GM23338 (cell line): ENCODE results near the gene SH3RF3. TPM values are rescaled to one million over a fixed set of nuclear protein-coding genes. Genes with fewer than 3 reads are reported as not detected.

Source experiments
- ATAC-seq: fragments of 200-7000 bp; cut with Tn5 transposase; 3 replicates; pipeline ENCODE4 v1.9.1; 2020
- DNase-seq: peaks from one replicate; pipeline ENCODE4 v3.0.0-alpha.2; 2015; ENCODE audit warnings: low spot score
- H2AFZ ChIP-seq: fragments of 200-600 bp; sonication (generic); 2 replicates; pipeline ENCODE4 v1.8.0; 2016; ENCODE audit warnings: antibody characterized with exemption, mild to moderate bottlenecking, moderate library complexity
- H3F3A ChIP-seq: fragments of 200-600 bp; sonication (generic); replicated peaks from 2 replicates; pipeline ENCODE4 v1.8.0; 2017; ENCODE audit warnings: antibody characterized with exemption, mixed run types, low read depth
- H3K27ac ChIP-seq: fragments of 200-600 bp; sonication (generic); 2 replicates; pipeline ENCODE4 v1.6.1; 2016; ENCODE audit warnings: low read depth
- H3K27me3 ChIP-seq: fragments of 200-600 bp; sonication (generic); 2 replicates; pipeline ENCODE4 v1.8.0; 2016; ENCODE audit warnings: mild to moderate bottlenecking, mixed run types, moderate library complexity; ENCODE audit not compliant: insufficient read depth
- H3K36me3 ChIP-seq: fragments of 200-600 bp; sonication (generic); 2 replicates; pipeline ENCODE4 v1.8.0; 2016; ENCODE audit warnings: mild to moderate bottlenecking; ENCODE audit not compliant: insufficient read depth
- H3K4me1 ChIP-seq: fragments of 200-600 bp; sonication (generic); 2 replicates; pipeline ENCODE4 v1.8.0; 2016; ENCODE audit warnings: mild to moderate bottlenecking, moderate library complexity; ENCODE audit not compliant: insufficient read depth
- H3K4me2 ChIP-seq: fragments of 200-600 bp; sonication (generic); 2 replicates; pipeline ENCODE4 v1.7.1; 2017; ENCODE audit warnings: mixed run types
- H3K4me3 ChIP-seq: fragments of 200-600 bp; sonication (generic); 2 replicates; pipeline ENCODE4 v1.6.1; 2016; ENCODE audit warnings: mixed run types
- H3K79me2 ChIP-seq: fragments of 200-600 bp; sonication (generic); replicated peaks from 2 replicates; pipeline ENCODE4 v1.8.0; 2017; ENCODE audit warnings: mild to moderate bottlenecking; ENCODE audit not compliant: insufficient read depth
- H3K9me2 ChIP-seq: fragments of 200-600 bp; sonication (generic); 2 replicates; pipeline ENCODE4 v1.8.0; 2017; ENCODE audit not compliant: insufficient read depth
- H4K20me1 ChIP-seq: fragments of 200-600 bp; sonication (generic); replicated peaks from 2 replicates; pipeline ENCODE4 v1.8.0; 2017; ENCODE audit warnings: mild to moderate bottlenecking; ENCODE audit not compliant: insufficient read depth
- H3K27ac Mint-ChIP-seq: 2 replicates; pipeline ENCODE4 v1.8.0; 2020; ENCODE audit warnings: inconsistent platforms, mild to moderate bottlenecking, moderate library complexity, mixed read lengths
- H3K27me3 Mint-ChIP-seq: 3 replicates; pipeline ENCODE4 v1.8.0; 2022; ENCODE audit warnings: low read depth, mild to moderate bottlenecking, moderate library complexity, mixed read lengths, inconsistent platforms; ENCODE audit not compliant: insufficient read depth, poor library complexity
- H3K36me3 Mint-ChIP-seq: 3 replicates; pipeline ENCODE4 v1.8.0; 2021; ENCODE audit warnings: low read depth, mild to moderate bottlenecking, inconsistent platforms, moderate library complexity, mixed read lengths
- H3K4me1 Mint-ChIP-seq: 3 replicates; pipeline ENCODE4 v1.8.0; 2020; ENCODE audit warnings: mild to moderate bottlenecking, inconsistent platforms, mixed read lengths
- H3K4me3 Mint-ChIP-seq: 3 replicates; pipeline ENCODE4 v1.8.0; 2021; ENCODE audit warnings: moderate library complexity, mild to moderate bottlenecking, inconsistent platforms, mixed read lengths
- H3K9me3 Mint-ChIP-seq: 3 replicates; pipeline ENCODE4 v1.8.0; 2020; ENCODE audit warnings: moderate library complexity, mild to moderate bottlenecking, inconsistent platforms, mixed read lengths
- CREB1 ChIP-seq: fragments of 250-450 bp; sonication (Bioruptor Pico); IDR thresholded peaks from 2 replicates; pipeline ENCODE4 v1.5.0; 2020; ENCODE audit warnings: low read depth, mild to moderate bottlenecking, moderate library complexity
- EZH2 ChIP-seq: fragments of 200-600 bp; sonication (generic); IDR thresholded peaks from one replicate; pipeline ENCODE4 v1.8.0; 2017; ENCODE audit warnings: antibody characterized with exemption, mild to moderate bottlenecking, low read depth; ENCODE audit not compliant: unreplicated experiment
- EZH2phosphoT487 ChIP-seq: fragments of 200-600 bp; sonication (generic); IDR thresholded peaks from one replicate; pipeline ENCODE4 v1.8.1; 2018; ENCODE audit warnings: antibody characterized with exemption; ENCODE audit not compliant: unreplicated experiment
- JUNB ChIP-seq: IDR thresholded peaks from one replicate; pipeline ENCODE4 v1.6.1; 2016; ENCODE audit warnings: antibody characterized with exemption; ENCODE audit not compliant: unreplicated experiment
- NANOG ChIP-seq: IDR thresholded peaks from 2 replicates; pipeline ENCODE4 v1.6.1; 2016; ENCODE audit warnings: antibody characterized with exemption, borderline replicate concordance
- POLR2AphosphoS5 ChIP-seq: IDR thresholded peaks from 2 replicates; pipeline ENCODE4 v1.6.1; 2016; ENCODE audit warnings: antibody characterized with exemption, low read depth
- REST ChIP-seq: IDR thresholded peaks from one replicate; pipeline ENCODE4 v1.6.1; 2018; ENCODE audit warnings: antibody characterized with exemption; ENCODE audit not compliant: unreplicated experiment
- STAT1 ChIP-seq: IDR thresholded peaks from one replicate; pipeline ENCODE4 v1.6.1; 2016; ENCODE audit warnings: antibody characterized with exemption; ENCODE audit not compliant: unreplicated experiment
- ZNF114 ChIP-seq: fragments of 250-450 bp; sonication (Bioruptor Pico); IDR thresholded peaks from 2 replicates; pipeline ENCODE4 v1.5.0; 2020; ENCODE audit warnings: mild to moderate bottlenecking, moderate library complexity
- ZNF331 ChIP-seq: fragments of 250-450 bp; sonication (Bioruptor Pico); IDR thresholded peaks from 2 replicates; pipeline ENCODE4 v1.5.0; 2020; ENCODE audit warnings: low read depth, mild to moderate bottlenecking, moderate library complexity
- ZNF462 ChIP-seq: fragments of 250-450 bp; sonication (Bioruptor Pico); IDR thresholded peaks from 2 replicates; pipeline ENCODE4 v1.5.0; 2020; ENCODE audit warnings: mild to moderate bottlenecking, moderate library complexity
- polyA plus RNA-seq: library from polyadenylated mRNA; unstranded; fragments of >200 nt; fragmentation: Nextera tagmentation; extraction: Ambion mirVana; gene quantifications from 2 replicates; pipeline ENCODE4 v1.2.1, GENCODE V29; 2016
- total RNA-seq: library from RNA; depleted of rRNA; stranded (reverse); fragments of >200 nt; shearing (Covaris generic); gene quantifications from 2 replicates; pipeline ENCODE4 v1.2.3, GENCODE V29; 2014
- TF ChIP-seq, protein P1 (sequence below): IDR thresholded peaks from 2 replicates; pipeline ENCODE4 v1.6.1; 2016; ENCODE audit warnings: antibody characterized with exemption
- TF ChIP-seq, protein P2 (sequence below), 2 experiments: fragments of 200-600 bp in 1 of 2; sonication (generic) in 1 of 2; conservative IDR thresholded peaks; 2 replicates each; pipeline versions ENCODE4 v1.5.1 to v1.6.1; 2016 to 2017; ENCODE audit warnings: antibody characterized with exemption in 2 of 2, low read depth in 2 of 2, mild to moderate bottlenecking in 2 of 2, moderate library complexity in 1 of 2

SH3RF3 gene
- total and polyA plus RNA-seq, 2 experiments from 2014 or later: 0.11 to 0.63 TPM

GRCh38 chr2:109348671-109349502 is 219.9 kb downstream of the SH3RF3 start:
- Histone ChIP-seq H2AFZ (peak overlapping the region; percentile 23; the same call in 1 of the 2 replicates), H4K20me1 (no peaks in the 10 kb centered on the region), H3K79me2 (no peaks in the 10 kb centered on the region), H3K4me3 (no peak overlapping the region), H3F3A (no peaks in the 10 kb centered on the region), H3K4me2 (no peak overlapping the region), H3K4me1 (no peaks in the 10 kb centered on the region), H3K9me2 (no peaks in the 10 kb centered on the region), H3K27me3 (no peaks in the 10 kb centered on the region), H3K27ac (no peak overlapping the region), H3K36me3 (no peaks in the 10 kb centered on the region)
- Mint-ChIP-seq H3K4me1 (peaks cover 14% of the 10 kb centered on the region), H3K9me3 (no peaks in the 10 kb centered on the region; the same call in 2 of the 3 replicates), H3K27ac (no peak overlapping the region; the same call in 1 of the 2 replicates), H3K4me3 (no peak overlapping the region), H3K27me3 (peaks cover 6% of the 10 kb centered on the region), H3K36me3 (no peaks in the 10 kb centered on the region)
- no peak; the same call in 1 of the 3 replicates for ATAC-seq
- no peak for DNase-seq
- no peak for TF ChIP-seq EZH2
- no peak for TF ChIP-seq ZNF331
- TF ChIP-seq EZH2phosphoT487: no peak
- TF ChIP-seq REST: no peak
- no peak for TF ChIP-seq POLR2AphosphoS5
- no peak for TF ChIP-seq ZNF114 (CRISPR knock-in tag)
- TF ChIP-seq, protein P1, sequence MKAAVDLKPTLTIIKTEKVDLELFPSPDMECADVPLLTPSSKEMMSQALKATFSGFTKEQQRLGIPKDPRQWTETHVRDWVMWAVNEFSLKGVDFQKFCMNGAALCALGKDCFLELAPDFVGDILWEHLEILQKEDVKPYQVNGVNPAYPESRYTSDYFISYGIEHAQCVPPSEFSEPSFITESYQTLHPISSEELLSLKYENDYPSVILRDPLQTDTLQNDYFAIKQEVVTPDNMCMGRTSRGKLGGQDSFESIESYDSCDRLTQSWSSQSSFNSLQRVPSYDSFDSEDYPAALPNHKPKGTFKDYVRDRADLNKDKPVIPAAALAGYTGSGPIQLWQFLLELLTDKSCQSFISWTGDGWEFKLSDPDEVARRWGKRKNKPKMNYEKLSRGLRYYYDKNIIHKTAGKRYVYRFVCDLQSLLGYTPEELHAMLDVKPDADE: no peak
- no peak for TF ChIP-seq ZNF462 (CRISPR knock-in tag)
- no peak for TF ChIP-seq NANOG
- TF ChIP-seq JUNB: no peak
- TF ChIP-seq CREB1 (CRISPR knock-in tag): no peak
- no peak for TF ChIP-seq STAT1
- TF ChIP-seq, protein P2, sequence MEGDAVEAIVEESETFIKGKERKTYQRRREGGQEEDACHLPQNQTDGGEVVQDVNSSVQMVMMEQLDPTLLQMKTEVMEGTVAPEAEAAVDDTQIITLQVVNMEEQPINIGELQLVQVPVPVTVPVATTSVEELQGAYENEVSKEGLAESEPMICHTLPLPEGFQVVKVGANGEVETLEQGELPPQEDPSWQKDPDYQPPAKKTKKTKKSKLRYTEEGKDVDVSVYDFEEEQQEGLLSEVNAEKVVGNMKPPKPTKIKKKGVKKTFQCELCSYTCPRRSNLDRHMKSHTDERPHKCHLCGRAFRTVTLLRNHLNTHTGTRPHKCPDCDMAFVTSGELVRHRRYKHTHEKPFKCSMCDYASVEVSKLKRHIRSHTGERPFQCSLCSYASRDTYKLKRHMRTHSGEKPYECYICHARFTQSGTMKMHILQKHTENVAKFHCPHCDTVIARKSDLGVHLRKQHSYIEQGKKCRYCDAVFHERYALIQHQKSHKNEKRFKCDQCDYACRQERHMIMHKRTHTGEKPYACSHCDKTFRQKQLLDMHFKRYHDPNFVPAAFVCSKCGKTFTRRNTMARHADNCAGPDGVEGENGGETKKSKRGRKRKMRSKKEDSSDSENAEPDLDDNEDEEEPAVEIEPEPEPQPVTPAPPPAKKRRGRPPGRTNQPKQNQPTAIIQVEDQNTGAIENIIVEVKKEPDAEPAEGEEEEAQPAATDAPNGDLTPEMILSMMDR (conservative IDR thresholded peaks at IDR 0.05; ENCODE audit: low read depth in 2 of 2): no peak
